Duodenal mucosa (tissue), 2 donors: ENCODE data around the gene KIF12.
"Not testable (repeated sequence)": the region's sequence is repeated elsewhere in the genome, so short reads cannot be mapped to it uniquely, and the experiment has no call there.

ENCODE experiments used
- H3K27ac ChIP-seq: one replicate; pipeline ENCODE4 v1.7.0; 2013; ENCODE audit warnings: low read depth, low read length
- H3K27me3 ChIP-seq, 2 donors: one replicate each; pipeline ENCODE4 v1.7.0; 2013; ENCODE audit warnings: low read length in 2 of 2, control low read depth in 1 of 2; ENCODE audit not compliant: insufficient read depth in 2 of 2, control insufficient read depth in 1 of 2
- H3K36me3 ChIP-seq, 2 donors: one replicate each; pipeline ENCODE4 v1.7.0; 2013; ENCODE audit warnings: low read length in 2 of 2, control low read depth in 1 of 2; ENCODE audit not compliant: insufficient read depth in 2 of 2, control insufficient read depth in 1 of 2
- H3K4me1 ChIP-seq, 2 donors: one replicate each; pipeline ENCODE4 v1.7.0; 2013; ENCODE audit warnings: low read length in 2 of 2, control low read depth in 1 of 2; ENCODE audit not compliant: insufficient read depth in 2 of 2, control insufficient read depth in 1 of 2
- H3K4me3 ChIP-seq, 2 donors: one replicate each; pipeline ENCODE4 v1.7.0; 2013; ENCODE audit warnings: low read length in 2 of 2, low read depth in 1 of 2
- H3K9ac ChIP-seq, 2 donors: one replicate each; pipeline ENCODE4 v1.7.0; 2013; ENCODE audit warnings: low read length in 2 of 2, low read depth in 1 of 2
- H3K9me3 ChIP-seq, 2 donors: one replicate each; pipeline ENCODE4 v1.7.0; 2013; ENCODE audit warnings: low read length in 2 of 2, control low read depth in 1 of 2; ENCODE audit not compliant: control insufficient read depth in 1 of 2

The KIF12 gene

GRCh38 chr9:114047717-114048116 is 51.4 kb downstream of the KIF12 start:
- Histone ChIP-seq H3K4me1 (no peaks in the 10 kb centered on the region), H3K36me3 (peaks cover 0 to 28% of the 10 kb centered on the region in 2 donors), H3K27me3 (no peaks in the 10 kb centered on the region), H3K9ac (no peak overlapping the region), H3K27ac (no peak overlapping the region), H3K4me3 (no peak overlapping the region), H3K9me3 (no peaks in the 10 kb centered on the region)

GRCh38 chr9:114046875-114047274 is 52.2 kb downstream of the KIF12 start:
- Histone ChIP-seq H3K36me3 (peaks cover 0 to 28% of the 10 kb centered on the region in 2 donors), H3K4me3 (no peak overlapping the region), H3K9me3 (no peaks in the 10 kb centered on the region), H3K4me1 (no peaks in the 10 kb centered on the region), H3K27ac (no peak overlapping the region), H3K27me3 (no peaks in the 10 kb centered on the region), H3K9ac (no peak overlapping the region)

DNA sequence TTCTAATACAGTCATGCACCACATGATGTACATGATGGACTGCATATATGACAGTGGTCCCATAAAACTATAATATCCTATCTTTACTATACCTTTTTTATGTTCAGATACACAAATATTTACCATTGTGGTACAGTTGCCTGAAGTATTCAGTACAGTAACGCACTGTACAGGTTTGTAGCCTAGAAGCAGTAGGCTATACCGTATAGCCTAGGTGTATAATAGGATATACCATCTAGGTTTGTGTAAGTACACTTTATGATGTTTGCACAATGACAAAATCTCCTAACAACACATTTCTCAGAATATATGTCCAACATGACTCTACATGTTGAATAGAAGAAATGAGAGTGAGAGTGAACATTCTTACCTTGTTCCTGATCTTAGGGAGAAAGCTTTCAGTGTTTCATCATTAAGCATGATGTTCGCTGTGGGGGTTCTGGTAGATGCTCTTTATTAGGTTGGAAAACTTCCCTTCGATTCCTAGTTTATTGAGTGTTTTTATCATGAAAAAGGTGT is 52.8 kb downstream of the KIF12 start:
- Histone ChIP-seq H3K4me1 (no peaks in the 10 kb centered on the region), H3K9ac (no peak overlapping the region), H3K9me3 (no peaks in the 10 kb centered on the region), H3K4me3 (no peak overlapping the region), H3K27me3 (no peaks in the 10 kb centered on the region), H3K36me3 (peaks cover 0 to 23% of the 10 kb centered on the region in 2 donors), H3K27ac (no peak overlapping the region)

DNA sequence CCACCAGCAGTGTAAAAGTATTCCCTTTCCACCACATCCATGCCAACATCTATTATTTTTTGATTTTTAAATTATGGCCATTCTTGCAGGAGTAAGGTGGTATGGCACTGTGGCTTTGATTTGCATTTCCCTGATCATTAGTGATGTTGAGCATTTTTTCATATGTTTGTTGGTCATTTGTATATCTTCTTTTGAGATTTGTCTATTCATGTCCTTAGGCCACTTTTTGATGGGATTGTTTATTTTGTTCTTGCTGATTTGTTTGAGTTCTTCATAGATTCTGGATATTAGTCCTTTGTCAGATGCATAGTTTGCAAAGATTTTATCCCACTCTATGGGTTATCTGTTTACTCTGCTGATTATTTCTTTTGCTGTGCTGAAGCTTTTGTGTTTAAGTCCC is 55.4 kb downstream of the KIF12 start:
- not testable (repeated sequence) for H3K27ac ChIP-seq

More for the DNA sequence above, 55.4 kb downstream of the KIF12 start:
- not testable (repeated sequence) for H3K4me1 ChIP-seq, H3K9me3 ChIP-seq, H3K4me3 ChIP-seq, H3K9ac ChIP-seq, H3K27me3 ChIP-seq, H3K36me3 ChIP-seq
